H1 (cell line): ENCODE measurements around the gene PGLYRP1. TPM values are rescaled to one million over a fixed set of nuclear protein-coding genes. Genes with fewer than 3 reads are reported as not detected.

Experiments
- CTBP2 ChIP-seq: IDR thresholded peaks from 2 replicates; pipeline ENCODE4 v1.7.0; 2011; ENCODE audit warnings: borderline replicate concordance, mild to moderate bottlenecking, moderate library complexity, mixed read lengths, low read length; ENCODE audit not compliant: insufficient read depth, insufficient read length
- CTCF ChIP-seq, 3 experiments: IDR thresholded peaks; 1 replicate in 2 of 3; 2 replicates in 1 of 3; pipeline versions ENCODE4 v1.5.1 to v1.6.1; 2011; ENCODE audit warnings: low read length in 3 of 3, mild to moderate bottlenecking in 3 of 3, inconsistent platforms in 2 of 3, low read depth in 1 of 3, moderate library complexity in 1 of 3; ENCODE audit not compliant: insufficient read depth in 1 of 3; ENCODE audit errors: control extremely low read depth in 1 of 3
- HDAC6 ChIP-seq: IDR thresholded peaks from one replicate; pipeline ENCODE4 v1.7.1; 2012; ENCODE audit warnings: low read depth, mild to moderate bottlenecking, inconsistent platforms, low read length, moderate library complexity
- SIX5 ChIP-seq: IDR thresholded peaks from 2 replicates; pipeline ENCODE4 v1.6.1; 2011; ENCODE audit warnings: mild to moderate bottlenecking, low read depth, low read length
- polyA plus RNA-seq, 7 experiments: library from polyadenylated mRNA; depleted of rRNA in 3 of 7; stranded (reverse) in 5 of 7; unstranded in 2 of 7; fragments of >200 nt in 5 of 7; fragments of 200-250 nt in 2 of 7; gene quantifications; 1 replicate in 5 of 7; 2 replicates in 1 of 7; 4 replicates in 1 of 7; pipeline versions ENCODE4 v1.2.1 to v1.2.3, GENCODE V29; 2011 to 2013; ENCODE audit warnings: missing spikeins in 2 of 7, mixed read lengths in 2 of 7
- total RNA-seq: library from RNA; stranded (reverse); fragmentation: NEBNext Ultra II Directional; extraction: Animal tissue kit (Norgen Biotek cat#: 25700); gene quantifications from 2 replicates; pipeline ENCODE4 v1.2.1, GENCODE V29; 2021

Gene PGLYRP1
- total and polyA plus RNA-seq, 2 of the 8 experiments (the other 6 are each of a cell fraction or from before 2014, with no cell fraction given) = not detected

- no peak for TF ChIP-seq SIX5
- no peak for TF ChIP-seq HDAC6
- no peak for TF ChIP-seq CTCF (IDR thresholded peaks at IDR 0.05; ENCODE audit: control extremely low read depth in 1 of 3, insufficient read depth in 1 of 3, low read depth in 1 of 3, low read length in 3 of 3)
- TF ChIP-seq CTBP2 = no peak
Measured at GRCh38 chr19:45971260-45971902, 51.5 kb downstream of the PGLYRP1 start (continued).
